ENCODE data around the gene IL18BP.

- no peak for TF ChIP-seq CTCF (conservative IDR thresholded peaks at IDR 0.05 in 1 of 2, IDR thresholded peaks at IDR 0.05 in 1 of 2; ENCODE audit: extremely low read depth in 1 of 2, insufficient read depth in 1 of 2, low read depth in 1 of 2, low read length in 2 of 2)
- TF ChIP-seq EZH2 (IDR thresholded peaks at IDR 0.05; ENCODE audit: borderline replicate concordance, low read length) = no peak
Observed at GRCh38 chr11:71997594-71997993, 1.1 kb upstream of the IL18BP start.

Measured in mammary epithelial cell (primary cell).